KMS-11 (cell line): Measurements from ENCODE around the gene GTF2F2.

Experiments
- H2AFZ ChIP-seq: fragments of 200-600 bp; sonication (generic); 2 replicates; pipeline ENCODE4 v1.6.1; 2016; ENCODE audit warnings: antibody characterized with exemption, mixed run types, low read depth
- H3K27ac ChIP-seq: fragments of 200-600 bp; sonication (generic); 2 replicates; pipeline ENCODE4 v1.6.1; 2016; ENCODE audit warnings: mild to moderate bottlenecking, mixed run types
- H3K27me3 ChIP-seq: fragments of 200-600 bp; sonication (generic); 2 replicates; pipeline ENCODE4 v1.6.1; 2017; ENCODE audit warnings: mild to moderate bottlenecking, low read depth, mixed run types, moderate library complexity; ENCODE audit not compliant: insufficient read depth
- H3K36me3 ChIP-seq: fragments of 200-600 bp; sonication (generic); 2 replicates; pipeline ENCODE4 v1.6.1; 2017; ENCODE audit warnings: mild to moderate bottlenecking, mixed run types; ENCODE audit not compliant: insufficient read depth
- H3K4me1 ChIP-seq: fragments of 200-600 bp; sonication (generic); 2 replicates; pipeline ENCODE4 v1.6.1; 2016; ENCODE audit warnings: mild to moderate bottlenecking, low read depth, mixed run types; ENCODE audit not compliant: poor library complexity, severe bottlenecking
- H3K4me2 ChIP-seq: fragments of 200-600 bp; sonication (generic); 2 replicates; pipeline ENCODE4 v1.7.0; 2016; ENCODE audit warnings: mild to moderate bottlenecking, mixed run types
- H3K4me3 ChIP-seq: fragments of 200-600 bp; sonication (generic); IDR thresholded peaks from 2 replicates; pipeline ENCODE4 v1.6.1; 2017; ENCODE audit warnings: low read depth, low read length, mixed read lengths; ENCODE audit not compliant: insufficient read depth
- H3K79me2 ChIP-seq: fragments of 200-600 bp; sonication (generic); 2 replicates; pipeline ENCODE4 v1.6.1; 2016; ENCODE audit warnings: low read depth, mixed run types; ENCODE audit not compliant: insufficient read depth
- H3K9ac ChIP-seq: fragments of 200-600 bp; sonication (generic); 2 replicates; pipeline ENCODE4 v1.6.1; 2016; ENCODE audit warnings: mild to moderate bottlenecking, mixed run types
- H4K20me1 ChIP-seq: fragments of 200-600 bp; sonication (generic); 2 replicates; pipeline ENCODE4 v1.6.1; 2016; ENCODE audit warnings: mild to moderate bottlenecking, mixed run types; ENCODE audit not compliant: insufficient read depth
- TF ChIP-seq, protein P1 (sequence below): fragments of 200-600 bp; sonication (generic); conservative IDR thresholded peaks from 2 replicates; pipeline ENCODE4 v1.6.1; 2017; ENCODE audit warnings: low read depth, mild to moderate bottlenecking, antibody characterized with exemption, low read length, moderate library complexity, mixed read lengths

GTF2F2 gene

DNA sequence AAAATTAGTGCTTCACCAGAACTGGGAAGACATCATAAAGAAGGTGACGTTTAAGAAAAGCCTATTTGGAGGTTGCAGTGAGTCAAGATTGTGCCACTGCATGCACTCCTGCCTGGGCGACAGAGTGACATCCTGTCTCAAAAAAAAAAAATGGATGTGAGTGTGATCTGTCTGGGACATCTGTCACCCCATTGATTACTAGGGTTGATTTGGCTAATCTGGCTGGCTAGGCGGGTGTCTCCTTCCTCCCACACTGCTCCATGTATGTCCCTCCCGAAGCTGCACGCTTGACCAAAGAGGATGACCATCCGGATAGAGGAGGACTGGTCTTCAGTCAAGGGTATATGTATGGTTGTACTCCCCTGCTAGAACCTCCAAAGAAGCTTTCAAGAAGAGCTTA, 2.6 kb downstream of the GTF2F2 start:
- Histone ChIP-seq H4K20me1 (no peaks in the 10 kb centered on the region), H3K27me3 (no peaks in the 10 kb centered on the region), H3K4me3 (no peak overlapping the region), H3K9ac (no peak overlapping the region), H3K79me2 (peaks cover 55% of the 10 kb centered on the region), H3K27ac (no peak overlapping the region), H3K36me3 (no peaks in the 10 kb centered on the region), H2AFZ (no peak overlapping the region), H3K4me2 (no peak overlapping the region), H3K4me1 (peaks cover 17% of the 10 kb centered on the region)
- TF ChIP-seq, protein P1, sequence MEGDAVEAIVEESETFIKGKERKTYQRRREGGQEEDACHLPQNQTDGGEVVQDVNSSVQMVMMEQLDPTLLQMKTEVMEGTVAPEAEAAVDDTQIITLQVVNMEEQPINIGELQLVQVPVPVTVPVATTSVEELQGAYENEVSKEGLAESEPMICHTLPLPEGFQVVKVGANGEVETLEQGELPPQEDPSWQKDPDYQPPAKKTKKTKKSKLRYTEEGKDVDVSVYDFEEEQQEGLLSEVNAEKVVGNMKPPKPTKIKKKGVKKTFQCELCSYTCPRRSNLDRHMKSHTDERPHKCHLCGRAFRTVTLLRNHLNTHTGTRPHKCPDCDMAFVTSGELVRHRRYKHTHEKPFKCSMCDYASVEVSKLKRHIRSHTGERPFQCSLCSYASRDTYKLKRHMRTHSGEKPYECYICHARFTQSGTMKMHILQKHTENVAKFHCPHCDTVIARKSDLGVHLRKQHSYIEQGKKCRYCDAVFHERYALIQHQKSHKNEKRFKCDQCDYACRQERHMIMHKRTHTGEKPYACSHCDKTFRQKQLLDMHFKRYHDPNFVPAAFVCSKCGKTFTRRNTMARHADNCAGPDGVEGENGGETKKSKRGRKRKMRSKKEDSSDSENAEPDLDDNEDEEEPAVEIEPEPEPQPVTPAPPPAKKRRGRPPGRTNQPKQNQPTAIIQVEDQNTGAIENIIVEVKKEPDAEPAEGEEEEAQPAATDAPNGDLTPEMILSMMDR = no peak

DNA sequence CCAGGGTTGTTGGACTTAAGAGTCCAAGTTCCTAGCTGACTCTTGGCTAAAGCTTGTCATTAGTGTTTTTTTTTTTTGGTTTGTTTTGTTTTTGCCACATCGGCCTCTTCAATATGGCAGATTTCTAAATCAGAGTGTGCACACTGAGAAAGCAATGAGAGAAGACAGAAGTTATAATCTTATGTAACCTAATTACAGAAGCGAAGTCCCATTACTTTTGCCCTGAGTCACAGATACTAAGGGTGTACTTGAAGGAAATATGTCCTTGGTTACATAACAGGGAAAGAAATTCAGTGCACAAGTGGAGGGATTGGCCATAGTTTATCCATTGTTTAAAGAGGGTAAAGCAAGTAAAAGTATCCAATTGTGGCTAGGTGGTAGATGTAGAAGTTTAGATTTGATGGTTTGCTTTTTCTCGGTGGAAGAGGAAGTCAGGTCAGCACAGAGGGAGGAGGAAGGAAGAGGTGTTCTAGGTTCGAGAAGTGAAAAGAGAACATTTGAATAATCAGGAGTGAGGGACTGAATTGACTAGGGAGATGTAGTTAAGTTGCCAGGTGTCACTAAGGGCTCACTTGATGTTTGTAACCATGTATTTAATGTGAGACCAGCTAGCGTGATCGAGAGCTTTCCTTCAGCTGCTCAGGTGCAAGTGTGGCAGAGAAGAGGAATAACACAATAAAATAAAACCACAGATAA, 12.2 kb downstream of the GTF2F2 start:
- Histone ChIP-seq H4K20me1 (no peaks in the 10 kb centered on the region), H2AFZ (no peak overlapping the region), H3K9ac (no peak overlapping the region), H3K4me1 (peaks cover 26% of the 10 kb centered on the region), H3K27ac (no peak overlapping the region), H3K36me3 (no peaks in the 10 kb centered on the region), H3K4me2 (no peak overlapping the region), H3K27me3 (no peaks in the 10 kb centered on the region), H3K79me2 (peaks cover 78% of the 10 kb centered on the region), H3K4me3 (no peak overlapping the region)
- TF ChIP-seq, protein P1 = no peak

DNA sequence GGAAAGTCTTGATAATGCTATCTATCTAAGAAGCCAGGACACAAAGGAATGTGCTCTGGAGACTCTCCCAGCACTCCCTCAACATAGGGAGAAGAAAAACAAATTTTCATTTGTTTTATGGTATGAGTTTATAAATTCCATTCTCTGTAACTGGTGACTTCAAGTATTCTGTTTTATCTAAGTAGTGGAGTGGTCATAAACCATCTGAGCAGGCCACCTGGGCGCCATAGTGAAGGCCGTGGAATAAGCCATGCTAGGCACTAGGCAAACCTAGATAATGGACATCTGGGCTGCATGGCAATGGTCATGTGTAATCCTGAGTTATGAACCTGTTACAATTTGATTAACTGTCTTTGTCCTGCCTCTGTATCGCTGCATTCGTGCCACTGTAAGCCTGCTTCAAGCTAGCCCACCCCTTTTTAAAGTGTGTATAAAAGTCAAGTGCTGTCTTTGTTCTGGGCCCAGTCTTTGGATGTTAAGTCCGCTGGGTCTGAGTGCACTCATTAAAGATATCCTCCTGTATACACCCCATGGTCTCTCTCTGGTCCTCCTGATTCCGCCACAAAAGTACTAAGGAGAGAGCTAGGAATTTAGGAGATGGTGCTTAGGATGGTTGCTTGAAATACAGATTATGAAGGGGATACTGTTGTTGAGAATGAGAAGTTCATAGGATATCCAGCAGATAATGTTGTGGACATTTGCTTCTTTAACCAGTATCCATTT, 13.2 kb downstream of the GTF2F2 start:
- peaks cover 77% of the 10 kb centered on the region for H3K79me2 ChIP-seq
- no peak overlapping the region for H3K4me2 ChIP-seq
- peaks cover 26% of the 10 kb centered on the region for H3K4me1 ChIP-seq
- no peaks in the 10 kb centered on the region for H4K20me1 ChIP-seq
- no peak overlapping the region for H3K9ac ChIP-seq
- no peak overlapping the region for H2AFZ ChIP-seq
- no peaks in the 10 kb centered on the region for H3K36me3 ChIP-seq
- H3K4me3 ChIP-seq = no peak overlapping the region
- TF ChIP-seq, protein P1 = no peak
- H3K27ac ChIP-seq = no peak overlapping the region
- H3K27me3 ChIP-seq = no peaks in the 10 kb centered on the region

DNA sequence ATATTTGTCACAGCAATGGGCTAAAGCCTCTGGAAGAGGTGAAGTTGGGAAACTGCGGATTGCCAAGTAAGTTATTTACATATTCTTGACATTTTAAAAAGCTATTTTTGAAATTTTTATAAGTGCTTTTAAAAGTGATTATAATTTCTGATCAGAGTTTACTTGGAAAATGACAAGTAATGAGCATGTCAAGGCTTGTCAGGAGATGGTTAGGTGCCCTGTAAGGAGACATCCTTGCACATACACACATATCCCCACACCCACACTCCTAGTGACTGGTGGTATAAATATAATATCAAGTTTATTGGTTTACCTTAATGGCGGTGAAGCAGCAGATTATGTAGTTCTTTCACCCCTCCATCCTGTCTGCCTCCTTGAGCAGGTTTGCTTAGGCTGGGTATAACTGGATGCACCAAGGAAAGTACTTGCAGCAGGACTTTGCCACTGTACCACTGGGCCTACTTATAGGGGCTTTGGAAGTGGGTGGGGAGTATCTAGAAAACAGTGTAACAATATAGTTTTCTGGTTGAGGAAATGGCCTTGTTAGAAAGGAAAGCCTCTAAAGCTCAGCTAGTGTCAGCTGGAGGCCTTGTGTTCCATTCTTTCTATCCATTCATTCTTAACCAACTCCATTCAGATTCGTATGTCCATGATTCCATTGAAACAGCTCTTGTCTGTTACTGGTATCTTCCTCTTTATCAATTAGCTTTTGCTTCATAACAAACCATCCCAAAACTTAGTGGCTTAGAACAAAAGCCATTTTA, 16.6 kb downstream of the GTF2F2 start:
- H3K27me3 ChIP-seq = no peaks in the 10 kb centered on the region
- TF ChIP-seq, protein P1 = no peak
- no peaks in the 10 kb centered on the region for H4K20me1 ChIP-seq
- H3K27ac ChIP-seq = no peak overlapping the region
- peaks cover 45% of the 10 kb centered on the region for H3K79me2 ChIP-seq
- no peak overlapping the region for H3K4me2 ChIP-seq
- H3K9ac ChIP-seq = no peak overlapping the region
- H3K4me3 ChIP-seq = no peak overlapping the region
- H3K4me1 ChIP-seq = peaks cover 5% of the 10 kb centered on the region
- H3K36me3 ChIP-seq = no peaks in the 10 kb centered on the region
- no peak overlapping the region for H2AFZ ChIP-seq
